Measurements from ENCODE around the gene ABCC1.

The ABCC1 gene

DNA sequence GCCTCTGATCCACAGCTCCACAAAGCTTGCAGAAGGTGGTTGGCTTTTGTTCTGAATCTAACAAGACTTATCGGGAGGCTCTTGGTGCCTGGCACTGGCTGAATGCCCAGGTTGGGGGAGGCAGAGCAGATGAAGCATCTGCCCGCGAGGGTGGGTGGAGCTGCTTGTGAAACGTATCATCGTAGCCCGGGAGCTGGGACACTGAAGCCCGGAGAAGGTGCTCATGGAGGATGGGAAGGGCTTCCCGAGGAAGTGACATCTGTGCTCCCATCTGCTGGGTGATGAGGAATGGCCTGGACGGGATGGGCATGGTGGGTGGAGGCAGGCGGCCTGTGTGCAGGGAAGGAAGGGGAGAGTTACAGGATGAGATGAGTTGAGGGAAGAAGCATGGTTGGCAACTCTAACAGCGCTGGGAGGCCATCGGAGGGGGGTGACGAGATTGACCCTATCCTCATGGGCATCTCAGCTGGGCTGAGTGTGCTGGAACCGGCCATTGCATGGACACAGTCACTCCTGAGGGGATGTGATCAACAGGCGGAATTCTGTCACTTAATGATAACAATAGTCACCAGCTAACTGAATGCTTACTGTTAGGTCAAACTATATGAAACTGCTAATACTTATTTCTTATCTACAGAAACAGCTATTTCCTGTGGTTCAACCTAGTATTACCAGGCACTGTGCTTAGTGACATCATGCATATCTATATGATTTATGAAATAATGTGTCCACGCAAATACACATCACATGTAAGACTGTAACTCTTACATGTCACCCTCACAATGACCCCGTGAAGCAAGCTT is 171.2 kb downstream of the ABCC1 start:
- peak; percentile 62 for DNase-seq

DNA sequence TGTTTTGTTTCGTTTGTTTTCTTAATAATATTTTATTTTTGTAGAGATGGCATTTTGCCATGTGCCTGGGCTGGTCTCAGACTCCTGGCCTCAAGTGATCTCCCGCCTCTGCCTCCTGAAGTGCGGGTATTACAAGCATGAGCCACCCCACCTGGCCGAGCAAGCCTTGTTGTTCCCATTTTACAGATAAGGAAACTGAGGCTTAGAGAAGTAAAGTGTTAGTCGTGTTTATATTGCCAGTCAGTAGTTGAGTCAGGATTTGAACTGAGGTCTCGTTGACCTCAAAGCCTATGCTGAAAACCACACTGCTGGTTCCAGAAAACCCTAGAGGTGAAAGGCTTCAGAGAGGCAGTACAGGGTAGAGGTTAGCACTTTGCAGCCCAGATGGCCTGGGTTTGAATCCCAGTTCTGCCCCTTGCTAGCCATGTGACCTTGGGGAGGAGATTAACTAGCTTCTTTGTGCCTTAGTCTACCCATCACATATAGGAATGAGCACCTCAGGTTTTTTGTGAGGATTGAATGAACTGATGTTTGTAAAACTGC is 171.8 kb downstream of the ABCC1 start:
- DNase-seq, result no peak

DNA sequence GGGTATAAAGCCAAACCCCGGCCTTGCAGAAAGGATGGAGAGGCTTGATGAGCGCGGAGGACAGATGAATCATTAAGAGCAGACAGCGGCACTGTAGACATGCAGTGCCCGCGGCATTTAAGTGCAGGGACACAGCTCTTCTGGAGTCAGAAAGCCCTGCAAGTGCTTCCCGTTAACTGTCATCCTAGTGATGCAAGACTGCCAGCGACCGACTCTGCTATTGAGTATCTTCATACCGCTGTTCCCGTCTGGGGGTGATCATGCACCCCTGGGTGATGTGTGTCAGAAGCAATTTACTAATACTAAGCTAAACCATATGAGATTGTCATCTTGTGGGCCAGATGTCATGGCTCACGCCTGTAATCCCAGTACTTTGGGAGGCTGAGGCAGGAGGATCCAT is 172.8 kb downstream of the ABCC1 start:
- DNase-seq, result no peak

DNA sequence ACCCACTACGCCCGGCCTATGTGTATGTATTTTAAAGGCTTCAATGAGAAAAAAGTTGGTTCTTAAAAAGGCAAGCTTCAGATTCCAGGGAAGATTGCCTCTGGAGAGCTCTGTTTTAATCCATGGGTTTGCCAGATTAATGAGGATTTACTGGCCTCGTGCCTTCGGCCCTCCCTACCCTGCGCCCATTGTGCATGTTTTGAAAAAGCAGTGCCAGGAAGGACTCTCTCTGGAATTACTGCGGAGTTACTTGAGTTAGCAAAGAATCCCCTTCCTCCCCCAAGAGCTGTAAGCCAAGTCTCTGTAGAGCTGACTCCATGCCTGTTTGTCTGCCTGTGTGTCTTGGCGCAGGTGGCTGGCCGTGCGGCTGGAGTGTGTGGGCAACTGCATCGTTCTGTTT is 175.0 kb downstream of the ABCC1 start:
- DNase-seq, result no peak

DNA sequence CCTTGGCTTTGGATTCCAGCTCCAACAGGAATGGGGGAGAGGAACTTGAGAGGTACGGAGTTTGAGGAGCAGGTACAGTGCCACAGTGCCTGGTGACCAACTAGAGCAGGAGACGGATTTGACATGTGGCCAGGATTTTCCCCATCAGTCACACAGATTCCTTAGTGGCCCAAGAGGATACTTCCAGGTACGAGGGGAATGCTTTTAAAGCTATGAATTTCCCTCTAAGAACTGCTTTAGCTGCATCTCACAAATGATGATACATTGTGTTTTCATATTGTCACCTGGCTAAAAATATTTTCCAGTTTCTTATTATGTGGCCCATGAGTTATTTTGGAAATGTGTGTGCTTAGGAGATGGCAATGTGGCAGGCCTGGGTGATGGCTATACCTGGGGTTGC is 175.6 kb downstream of the ABCC1 start:
- no peak for DNase-seq

DNA sequence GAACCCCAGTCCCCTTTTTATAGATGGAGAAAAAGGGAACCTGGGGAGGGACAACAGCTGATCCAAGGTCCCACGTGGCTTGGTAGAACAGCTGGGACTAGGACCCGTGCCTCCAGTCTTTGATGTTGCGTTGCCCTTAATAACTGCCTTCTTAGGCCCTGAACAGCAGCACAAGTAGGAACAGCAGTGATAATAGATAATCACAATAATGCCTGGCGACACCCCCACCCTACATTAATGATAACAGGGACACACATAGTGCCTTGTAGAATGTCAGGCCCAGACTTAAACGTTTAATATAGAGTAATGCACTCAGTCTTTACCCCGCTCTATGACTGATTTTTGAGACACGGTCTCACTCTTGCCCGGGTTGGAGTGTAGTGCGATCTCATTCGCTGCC is 177.5 kb downstream of the ABCC1 start:
- no peak for DNase-seq

DNA sequence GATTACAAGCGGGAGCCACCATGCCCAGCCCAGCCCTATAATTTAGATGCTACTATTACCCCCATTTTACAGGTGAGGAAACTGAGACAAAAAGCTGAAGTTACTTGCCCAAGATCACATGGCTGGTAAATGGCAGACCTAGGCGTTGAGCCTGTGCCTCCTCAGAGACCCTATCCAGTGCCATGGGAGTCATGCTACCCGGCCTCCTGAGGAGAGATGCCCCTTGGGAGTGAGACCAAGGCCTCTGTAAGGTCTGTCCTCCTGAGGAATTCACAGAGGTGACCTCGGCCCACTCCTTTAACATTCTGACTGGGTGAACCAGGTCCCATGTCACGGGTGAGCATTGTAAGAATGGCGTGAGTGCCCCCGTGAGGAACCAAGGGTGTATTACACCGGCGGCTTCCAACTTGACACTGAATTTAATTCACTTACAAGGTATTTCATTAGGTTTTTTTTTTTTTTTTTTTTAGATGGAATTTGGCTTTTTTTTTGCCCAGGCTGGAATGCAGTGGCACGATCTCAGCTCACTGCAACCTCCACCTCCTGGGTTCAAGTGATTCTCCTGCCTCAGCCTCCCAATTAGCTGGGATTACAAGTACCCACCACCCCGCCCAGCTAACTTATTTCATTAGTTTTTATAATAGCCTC is 178.2 kb downstream of the ABCC1 start:
- no peak for DNase-seq

DNA sequence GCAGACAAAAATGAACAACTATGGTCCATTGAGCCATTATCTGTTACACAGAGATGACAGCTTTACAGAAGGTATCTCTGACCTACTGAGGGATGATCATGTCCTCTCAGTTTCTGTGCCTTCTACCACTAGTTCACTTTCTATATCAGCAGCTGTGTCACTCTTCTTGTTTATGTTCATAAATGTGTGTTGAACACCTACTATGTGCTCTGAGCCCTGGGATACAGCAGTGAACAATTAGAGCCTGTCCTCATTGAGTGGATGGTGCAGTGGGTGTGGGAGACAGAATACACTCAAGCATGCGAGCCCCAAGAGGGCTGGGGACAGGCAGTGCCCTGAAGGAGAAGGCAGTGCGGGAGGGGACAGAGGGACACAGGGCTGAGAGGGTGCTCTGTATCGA is 181.8 kb downstream of the ABCC1 start:
- DNase-seq, result no peak

DNA sequence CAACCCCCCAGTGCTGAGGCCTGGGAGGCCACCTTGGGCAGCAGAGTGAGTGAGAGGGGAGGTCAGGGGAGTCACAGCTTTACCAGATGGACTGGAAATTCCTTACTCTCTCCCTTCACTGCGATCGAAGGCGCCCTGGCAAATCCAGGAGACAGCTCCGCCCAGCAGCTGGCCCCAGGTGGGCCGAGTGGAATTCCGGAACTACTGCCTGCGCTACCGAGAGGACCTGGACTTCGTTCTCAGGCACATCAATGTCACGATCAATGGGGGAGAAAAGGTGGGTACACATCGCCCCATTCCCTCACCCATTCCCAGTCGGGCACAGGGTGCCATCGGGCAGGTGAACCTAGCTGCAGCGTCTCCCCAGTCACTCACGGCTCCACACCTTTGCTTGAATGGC is 182.2 kb downstream of the ABCC1 start:
- DNase-seq, result no peak

DNA sequence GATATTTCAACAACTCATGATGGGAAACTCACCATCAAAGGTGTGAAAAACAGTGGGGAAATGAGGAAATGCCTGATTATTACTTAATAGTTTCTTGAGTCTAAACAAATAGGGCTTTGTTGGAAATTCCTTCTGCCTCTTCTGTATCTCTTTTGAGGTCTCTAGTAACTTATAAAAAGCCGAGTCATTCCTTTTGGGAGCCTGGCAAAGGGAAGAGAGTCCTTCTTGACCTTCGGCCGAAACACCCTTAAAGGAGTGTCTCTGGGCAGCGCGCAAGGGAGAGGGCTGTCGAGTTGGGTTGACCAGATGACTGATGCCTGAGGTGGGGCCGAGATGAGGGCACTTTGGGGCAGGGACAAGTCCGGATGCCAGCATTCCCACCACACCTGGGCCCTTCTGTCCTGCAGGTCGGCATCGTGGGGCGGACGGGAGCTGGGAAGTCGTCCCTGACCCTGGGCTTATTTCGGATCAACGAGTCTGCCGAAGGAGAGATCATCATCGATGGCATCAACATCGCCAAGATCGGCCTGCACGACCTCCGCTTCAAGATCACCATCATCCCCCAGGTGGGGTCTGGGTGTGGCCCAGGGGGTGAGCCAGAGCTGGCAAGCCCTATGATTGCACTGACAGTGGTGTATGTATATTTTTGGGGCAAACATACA is 184.7 kb downstream of the ABCC1 start:
- no peak for DNase-seq

DNA sequence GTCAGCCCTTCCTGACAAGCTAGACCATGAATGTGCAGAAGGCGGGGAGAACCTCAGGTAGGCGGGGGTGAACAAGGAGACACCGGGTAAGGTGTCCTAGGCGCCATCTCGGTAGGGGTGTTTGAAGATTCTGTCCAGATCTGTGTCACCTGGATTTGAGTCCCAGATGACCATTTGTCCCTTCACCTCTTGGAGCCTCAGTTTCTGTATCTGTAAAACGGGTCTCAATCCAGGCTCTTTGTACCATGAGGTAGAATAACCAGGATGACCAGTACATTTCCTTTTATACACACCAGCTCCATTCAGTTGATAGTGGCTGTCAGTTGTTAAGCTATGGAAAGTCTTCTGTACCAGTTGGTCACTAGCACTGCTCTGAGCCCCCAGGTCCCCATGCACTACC is 187.2 kb downstream of the ABCC1 start:
- DNase-seq, result no peak

DNA sequence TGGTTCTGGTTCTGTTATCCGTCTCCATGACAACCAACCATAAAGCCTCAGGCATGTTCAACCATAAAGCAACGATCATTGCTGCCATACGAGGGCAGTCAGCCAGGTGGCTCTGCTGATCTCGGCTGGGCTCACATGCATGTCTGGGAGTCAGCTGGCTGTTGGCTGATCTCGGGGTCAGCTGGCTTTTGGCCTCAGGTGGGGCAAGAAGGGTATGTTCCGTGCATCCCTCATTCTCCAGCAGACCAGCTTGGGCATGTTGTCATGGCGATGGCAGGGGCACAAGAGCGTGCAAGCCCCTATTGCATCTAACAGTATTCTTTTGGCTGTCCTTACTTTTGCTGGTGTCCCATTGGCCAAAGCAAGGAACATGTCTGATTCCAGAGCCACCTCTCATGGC is 187.7 kb downstream of the ABCC1 start:
- no peak for DNase-seq

DNA sequence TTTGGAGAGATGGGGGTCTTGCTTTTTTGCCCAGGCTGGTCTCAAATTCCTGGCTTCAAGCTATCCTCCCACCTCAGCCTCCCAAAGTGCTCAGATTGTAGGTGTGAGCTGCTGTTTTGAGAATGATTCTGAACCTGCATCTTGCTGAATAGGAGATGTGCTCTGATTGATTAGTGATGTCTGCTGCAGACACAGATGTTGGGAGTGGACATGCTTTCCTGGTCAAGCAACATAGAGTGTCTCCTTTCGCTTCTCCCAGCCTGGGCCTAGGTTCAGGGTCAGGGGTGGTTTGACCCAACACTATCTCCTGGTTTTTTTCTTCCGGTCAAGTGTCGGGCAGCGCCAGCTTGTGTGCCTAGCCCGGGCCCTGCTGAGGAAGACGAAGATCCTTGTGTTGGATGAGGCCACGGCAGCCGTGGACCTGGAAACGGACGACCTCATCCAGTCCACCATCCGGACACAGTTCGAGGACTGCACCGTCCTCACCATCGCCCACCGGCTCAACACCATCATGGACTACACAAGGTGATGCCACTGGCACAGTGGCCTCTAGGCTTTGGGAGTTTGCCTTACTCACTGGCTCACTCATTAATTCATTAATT is 188.7 kb downstream of the ABCC1 start:
- DNase-seq, result no peak

DNA sequence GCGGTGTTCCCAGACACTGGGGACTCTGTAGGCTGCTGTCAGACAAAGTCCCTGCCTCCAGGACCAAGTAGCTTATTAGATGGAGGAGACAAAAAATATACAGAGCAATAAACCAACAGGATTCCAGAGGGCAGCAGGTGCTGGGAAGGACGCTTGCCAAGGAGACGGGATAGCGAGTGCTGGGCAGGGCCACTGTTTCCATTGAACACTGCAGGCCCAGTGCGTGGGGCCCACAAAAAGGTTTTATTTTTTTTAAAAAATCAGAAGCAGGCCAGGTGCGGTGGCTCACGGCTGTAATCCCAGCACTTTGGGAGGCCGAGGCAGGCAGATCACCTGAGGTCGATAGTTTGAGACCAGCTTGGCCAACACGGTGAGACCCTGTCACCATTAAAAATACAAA is 189.6 kb downstream of the ABCC1 start:
- DNase-seq, result no peak

DNA sequence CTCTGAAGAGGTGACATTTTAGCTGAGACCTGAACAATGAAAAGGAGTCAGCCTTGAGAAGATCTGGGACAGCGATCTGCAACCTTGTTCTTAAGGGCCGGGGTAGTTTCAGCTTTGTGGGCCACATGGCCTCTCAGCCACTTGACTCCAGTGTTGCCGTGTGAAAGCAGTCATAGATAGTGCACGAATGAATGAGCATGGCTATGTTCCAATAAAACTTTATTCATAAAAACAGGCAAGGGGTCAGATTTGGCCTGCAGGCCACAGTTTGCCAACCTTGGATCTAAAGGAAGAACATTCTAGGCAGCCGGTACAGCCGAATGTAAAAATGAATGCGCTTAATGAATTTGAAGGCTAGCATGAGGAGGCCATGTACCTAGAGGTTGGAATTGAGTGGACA is 190.4 kb downstream of the ABCC1 start:
- DNase-seq, result no peak

DNA sequence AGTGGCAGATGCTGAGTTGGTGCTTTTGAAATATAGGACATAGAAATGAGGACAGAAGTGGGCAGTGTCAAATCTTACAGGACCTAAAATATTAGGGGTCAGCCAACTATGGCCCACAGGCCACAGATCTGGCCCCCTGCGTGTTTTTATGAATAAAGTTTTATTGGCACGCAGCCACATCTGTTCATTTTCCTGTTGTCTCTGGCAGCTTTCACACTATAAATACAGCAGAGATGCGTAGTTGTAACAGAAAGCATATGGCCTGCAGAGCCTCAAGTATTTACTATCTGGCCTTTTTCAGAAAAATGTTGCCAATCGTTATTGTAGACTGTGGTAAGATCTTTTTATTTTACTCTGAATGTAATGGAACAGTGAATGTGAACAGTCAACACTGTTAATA is 191.1 kb downstream of the ABCC1 start:
- DNase-seq, result no peak

DNA sequence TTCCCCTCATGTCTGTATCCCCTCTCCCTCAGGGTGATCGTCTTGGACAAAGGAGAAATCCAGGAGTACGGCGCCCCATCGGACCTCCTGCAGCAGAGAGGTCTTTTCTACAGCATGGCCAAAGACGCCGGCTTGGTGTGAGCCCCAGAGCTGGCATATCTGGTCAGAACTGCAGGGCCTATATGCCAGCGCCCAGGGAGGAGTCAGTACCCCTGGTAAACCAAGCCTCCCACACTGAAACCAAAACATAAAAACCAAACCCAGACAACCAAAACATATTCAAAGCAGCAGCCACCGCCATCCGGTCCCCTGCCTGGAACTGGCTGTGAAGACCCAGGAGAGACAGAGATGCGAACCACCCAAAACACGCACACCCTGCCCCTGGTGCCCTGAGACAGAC is 191.7 kb downstream of the ABCC1 start:
- DNase-seq, result no peak

DNA sequence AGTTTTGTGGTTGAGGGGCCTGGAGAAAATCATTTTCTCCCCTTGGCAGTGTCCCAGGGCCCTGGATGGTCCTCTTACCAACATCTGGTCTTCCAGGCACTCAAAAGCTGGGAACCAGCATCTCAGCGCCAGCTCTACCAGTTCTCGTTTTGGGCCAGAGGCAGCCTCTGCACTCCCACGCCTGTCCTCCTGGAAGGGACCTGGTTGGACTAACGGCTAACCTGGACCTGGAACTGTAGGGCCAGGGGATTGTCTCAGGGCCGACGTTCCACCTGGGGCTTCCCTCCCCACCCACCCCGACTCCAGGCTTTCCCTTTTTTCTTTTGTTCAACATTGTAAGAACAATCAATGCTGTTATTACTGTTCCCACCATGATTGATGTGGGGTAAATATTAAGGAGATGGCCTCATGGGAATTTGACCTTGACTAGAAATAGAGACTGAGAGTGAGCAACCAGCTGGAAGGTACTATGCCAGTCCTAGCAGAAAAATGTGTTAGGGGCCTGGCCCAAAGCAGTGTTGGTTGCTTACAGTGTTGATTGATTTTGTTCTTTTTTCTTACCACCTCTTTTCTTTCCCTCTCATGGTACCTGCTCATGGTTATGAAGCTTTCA is 192.5 kb downstream of the ABCC1 start:
- no peak for DNase-seq

DNA sequence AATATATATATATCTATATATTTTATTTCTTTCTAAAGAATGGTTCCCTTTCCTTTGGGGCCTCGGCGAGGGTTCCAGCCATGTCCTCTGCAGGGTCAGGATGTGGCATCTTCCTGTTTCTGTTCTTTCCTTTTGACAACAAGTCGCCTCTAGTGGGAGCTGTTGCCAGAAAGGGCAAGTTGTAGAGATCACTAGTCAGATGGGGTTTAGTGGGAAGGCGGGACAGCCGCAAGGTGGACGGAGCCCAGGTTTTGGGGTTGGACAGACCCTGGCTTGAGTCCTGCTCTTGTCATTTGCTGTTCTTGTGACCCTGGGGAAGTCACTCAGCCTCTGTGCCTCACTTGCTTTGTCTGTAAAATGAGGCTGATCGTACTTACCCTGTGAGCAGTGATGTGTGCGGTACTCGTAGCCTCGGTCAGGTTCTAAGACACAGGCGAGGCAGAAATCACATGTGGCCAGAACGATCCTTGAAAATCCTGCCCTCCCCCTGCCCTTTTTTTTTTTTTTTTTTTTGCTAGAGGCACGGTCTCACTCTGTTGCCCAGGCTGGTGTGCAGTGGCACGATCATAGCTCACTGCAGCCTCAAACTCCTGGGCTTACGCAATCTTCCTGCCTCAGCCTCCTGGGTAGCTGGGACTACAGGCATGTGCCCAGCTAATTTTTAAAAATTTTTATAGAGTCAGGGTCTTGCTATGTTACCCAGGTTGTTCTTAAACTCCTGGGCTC is 193.8 kb downstream of the ABCC1 start:
- DNase-seq, result no peak

DNA sequence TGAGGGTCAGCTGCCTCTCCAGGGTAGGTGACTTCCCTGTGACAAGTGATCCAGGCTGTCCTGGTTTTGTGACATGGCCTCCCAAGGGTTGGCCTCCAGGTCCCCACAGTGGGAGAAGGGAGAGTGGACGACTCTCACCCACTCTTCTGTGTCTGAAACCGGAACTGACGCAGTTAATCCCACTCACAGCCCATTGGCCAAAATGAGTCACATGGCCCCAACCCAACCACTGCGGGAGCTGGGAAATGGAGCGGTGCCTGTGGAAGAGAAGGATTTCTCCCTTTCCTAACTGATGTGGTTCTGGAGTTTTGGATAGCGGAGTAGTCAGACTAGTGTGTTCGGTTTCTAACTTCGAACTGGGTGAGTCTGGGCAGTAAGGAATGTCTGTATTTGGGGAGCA is 194.5 kb downstream of the ABCC1 start:
- DNase-seq, result no peak

DNA sequence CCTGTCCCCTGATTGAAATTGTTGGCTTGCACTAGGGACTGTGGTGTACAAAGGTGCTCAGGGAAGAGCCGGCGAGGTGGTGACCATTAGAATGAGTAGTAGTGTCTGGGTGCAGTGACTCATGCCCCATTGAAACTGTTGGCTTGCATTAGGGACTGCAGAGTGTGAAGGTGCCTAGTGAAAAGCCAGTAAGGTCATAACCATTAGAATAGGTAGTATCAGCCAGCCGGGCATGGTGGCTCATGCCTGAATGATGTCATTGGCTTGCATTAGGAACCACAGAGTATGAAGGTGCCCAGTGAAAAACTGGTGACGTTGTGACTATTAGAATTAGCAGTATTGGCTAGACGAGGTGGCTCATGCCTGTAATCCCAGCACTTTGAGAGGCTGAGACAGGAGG is 195.0 kb downstream of the ABCC1 start:
- no peak for DNase-seq

DNA sequence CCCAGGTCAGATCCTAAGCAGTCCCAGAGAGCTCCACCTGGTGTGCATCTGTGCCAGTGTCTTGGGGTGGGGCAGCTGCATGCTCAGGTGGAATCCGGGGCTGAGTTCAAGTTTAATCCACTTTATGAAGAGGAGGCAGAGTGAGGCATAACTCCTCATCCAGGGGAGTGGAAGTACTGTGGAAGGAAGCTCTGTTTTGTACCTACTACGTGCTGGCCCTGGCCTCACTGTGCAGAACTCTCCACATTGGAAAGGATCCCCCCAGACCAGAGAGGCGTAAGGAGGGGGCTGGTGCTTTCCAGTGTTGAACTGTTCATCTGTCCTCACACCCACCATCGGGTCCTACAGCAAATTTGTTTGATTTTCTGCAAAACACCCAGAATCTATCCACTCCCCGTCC is 195.9 kb downstream of the ABCC1 start:
- DNase-seq, result no peak

All from NCI-H2081 treated with DMSO at 0.1 percent for 48 hours (cell line).